HEK293 (cell line): ENCODE results near the gene IL12B.
A peak's percentile ranks its signal among the peaks of the same experiment; 100 is the strongest.

ENCODE experiments used
- CTCF ChIA-PET: fragments of 350-600 bp; formaldehyde crosslinking; extraction: SDS; loops from one replicate; lab custom pipeline; 2021; ENCODE audit warnings: antibody characterized with exemption; lab: Yijun Ruan, JAX
- POLR2A ChIA-PET: fragments of 300-600 bp; formaldehyde crosslinking; extraction: SDS; loops from one replicate; lab custom pipeline; 2020; ENCODE audit warnings: antibody characterized with exemption, inconsistent platforms; lab: Yijun Ruan, JAX
- H3K27ac ChIP-seq: fragments of 200-500 bp; sonication (Bioruptor generic); 2 replicates; pipeline ENCODE4 v1.5.1; 2014; ENCODE audit warnings: low read depth, low read length, control low read depth, inconsistent platforms; ENCODE audit errors: extremely low read depth
- H3K36me3 ChIP-seq, 2 experiments: fragments of 200-500 bp in 1 of 2; sonication (Bioruptor generic) in 1 of 2; 1 replicate in 1 of 2; 2 replicates in 1 of 2; pipeline ENCODE4 v1.5.1; 2014 to 2017; ENCODE audit warnings: inconsistent platforms in 2 of 2, low read length in 2 of 2; ENCODE audit not compliant: control insufficient read depth in 2 of 2, insufficient read depth in 1 of 2
- H3K4me1 ChIP-seq: fragments of 200-500 bp; sonication (Bioruptor generic); 2 replicates; pipeline ENCODE4 v1.5.1; 2014; ENCODE audit warnings: mild to moderate bottlenecking, low read length, inconsistent platforms; ENCODE audit not compliant: control insufficient read depth, insufficient read depth
- H3K4me3 ChIP-seq: 2 replicates; pipeline ENCODE4 v1.5.1; 2011; ENCODE audit warnings: low read depth, mild to moderate bottlenecking, control low read depth, low read length, moderate library complexity
- H3K9me3 ChIP-seq: fragments of 200-500 bp; sonication (Bioruptor generic); 2 replicates; pipeline ENCODE4 v1.5.1; 2014; ENCODE audit warnings: low read depth, low read length, inconsistent platforms; ENCODE audit not compliant: control insufficient read depth, insufficient read depth
- GFI1B ChIP-seq: fragments of 450-650 bp; formaldehyde crosslinking; IDR thresholded peaks from 2 replicates; pipeline ENCODE4 v1.5.1; 2016; ENCODE audit warnings: missing biosample characterization, missing genetic modification characterization
- GLIS2 ChIP-seq: fragments of 450-650 bp; formaldehyde crosslinking; IDR thresholded peaks from 2 replicates; pipeline ENCODE4 v1.5.1; 2016; ENCODE audit warnings: missing biosample characterization, missing genetic modification characterization
- HOXC10 ChIP-seq: sonication (generic); formaldehyde crosslinking; IDR thresholded peaks from 2 replicates; pipeline ENCODE4 v1.8.1; 2023; ENCODE audit warnings: mild to moderate bottlenecking, missing genetic modification reagents
- KLF8 ChIP-seq: fragments of 450-650 bp; formaldehyde crosslinking; IDR thresholded peaks from 2 replicates; pipeline ENCODE4 v1.5.1; 2016; ENCODE audit warnings: missing biosample characterization, missing genetic modification characterization
- PRDM2 ChIP-seq: fragments of 450-650 bp; formaldehyde crosslinking; IDR thresholded peaks from 2 replicates; pipeline ENCODE4 v1.5.1; 2016; ENCODE audit warnings: missing biosample characterization, missing genetic modification characterization, borderline replicate concordance
- SCRT1 ChIP-seq: fragments of 450-650 bp; formaldehyde crosslinking; IDR thresholded peaks from 2 replicates; pipeline ENCODE4 v1.5.1; 2016; ENCODE audit warnings: missing biosample characterization, missing genetic modification characterization, borderline replicate concordance
- SETDB1 ChIP-seq: IDR thresholded peaks from one replicate; pipeline ENCODE4 v1.6.1; 2017; ENCODE audit warnings: mild to moderate bottlenecking, low read length, moderate library complexity, mixed read lengths; ENCODE audit not compliant: insufficient read length
- SP3 ChIP-seq: fragments of 450-650 bp; formaldehyde crosslinking; IDR thresholded peaks from 2 replicates; pipeline ENCODE4 v1.5.1; 2016; ENCODE audit warnings: missing biosample characterization, missing genetic modification characterization
- WT1 ChIP-seq: fragments of 450-650 bp; formaldehyde crosslinking; IDR thresholded peaks from 2 replicates; pipeline ENCODE4 v1.5.1; 2016; ENCODE audit warnings: missing biosample characterization, missing genetic modification characterization
- ZBTB1 ChIP-seq: fragments of 450-650 bp; formaldehyde crosslinking; IDR thresholded peaks from 2 replicates; pipeline ENCODE4 v1.5.1; 2016; ENCODE audit warnings: missing biosample characterization, missing genetic modification characterization
- ZBTB20 ChIP-seq: fragments of 450-650 bp; formaldehyde crosslinking; IDR thresholded peaks from 2 replicates; pipeline ENCODE4 v1.5.1; 2016; ENCODE audit warnings: missing biosample characterization, missing genetic modification characterization
- ZBTB21 ChIP-seq: fragments of 450-650 bp; formaldehyde crosslinking; IDR thresholded peaks from 2 replicates; pipeline ENCODE4 v1.5.1; 2017; ENCODE audit warnings: missing biosample characterization, missing genetic modification characterization
- ZFP69B ChIP-seq: fragments of 450-650 bp; formaldehyde crosslinking; IDR thresholded peaks from 2 replicates; pipeline ENCODE4 v1.5.1; 2016; ENCODE audit warnings: missing biosample characterization, missing genetic modification characterization
- ZNF155 ChIP-seq: fragments of 450-650 bp; formaldehyde crosslinking; IDR thresholded peaks from 2 replicates; pipeline ENCODE4 v1.5.1; 2016; ENCODE audit warnings: missing biosample characterization, missing genetic modification characterization
- ZNF169 ChIP-seq: fragments of 450-650 bp; formaldehyde crosslinking; IDR thresholded peaks from 2 replicates; pipeline ENCODE4 v1.5.1; 2016; ENCODE audit warnings: missing biosample characterization, missing genetic modification characterization
- ZNF311 ChIP-seq: fragments of 450-650 bp; formaldehyde crosslinking; IDR thresholded peaks from 2 replicates; pipeline ENCODE4 v1.5.1; 2017; ENCODE audit warnings: missing biosample characterization, missing genetic modification characterization, borderline replicate concordance
- ZNF366 ChIP-seq: fragments of 450-650 bp; formaldehyde crosslinking; conservative IDR thresholded peaks from 2 replicates; pipeline ENCODE4 v1.5.1; 2016; ENCODE audit warnings: missing biosample characterization, missing genetic modification characterization
- ZNF488 ChIP-seq: fragments of 450-650 bp; formaldehyde crosslinking; IDR thresholded peaks from 2 replicates; pipeline ENCODE4 v1.5.1; 2016; ENCODE audit warnings: missing biosample characterization, missing genetic modification characterization
- ZNF510 ChIP-seq: fragments of 450-650 bp; formaldehyde crosslinking; IDR thresholded peaks from 2 replicates; pipeline ENCODE4 v1.5.1; 2018; ENCODE audit warnings: mild to moderate bottlenecking, missing genetic modification characterization, missing biosample characterization; ENCODE audit not compliant: insufficient replicate concordance
- ZNF548 ChIP-seq: fragments of 450-650 bp; formaldehyde crosslinking; IDR thresholded peaks from 2 replicates; pipeline ENCODE4 v1.5.1; 2016; ENCODE audit warnings: missing biosample characterization, missing genetic modification characterization
- ZNF555 ChIP-seq: fragments of 450-650 bp; formaldehyde crosslinking; conservative IDR thresholded peaks from 2 replicates; pipeline ENCODE4 v1.5.1; 2017; ENCODE audit warnings: missing biosample characterization, mild to moderate bottlenecking, missing genetic modification characterization, inconsistent platforms
- ZNF626 ChIP-seq: fragments of 450-650 bp; sonication (Bioruptor Pico); formaldehyde crosslinking; IDR thresholded peaks from 2 replicates; pipeline ENCODE4 v1.5.1; 2018; ENCODE audit warnings: missing biosample characterization, missing genetic modification characterization, inconsistent platforms
- ZNF660 ChIP-seq: fragments of 450-650 bp; IDR thresholded peaks from 2 replicates; pipeline ENCODE4 v1.5.1; 2018; ENCODE audit warnings: missing biosample characterization, mild to moderate bottlenecking, missing genetic modification characterization
- ZNF692 ChIP-seq: fragments of 450-650 bp; formaldehyde crosslinking; IDR thresholded peaks from 2 replicates; pipeline ENCODE4 v1.5.1; 2016; ENCODE audit warnings: missing biosample characterization, missing genetic modification characterization
- ZNF777 ChIP-seq: fragments of 450-650 bp; formaldehyde crosslinking; IDR thresholded peaks from 2 replicates; pipeline ENCODE4 v1.5.1; 2017; ENCODE audit warnings: missing biosample characterization, missing genetic modification characterization, borderline replicate concordance
- ZSCAN30 ChIP-seq: fragments of 450-650 bp; IDR thresholded peaks from 2 replicates; pipeline ENCODE4 v1.5.1; 2018; ENCODE audit warnings: missing biosample characterization, mild to moderate bottlenecking, missing genetic modification characterization, moderate library complexity
- TF ChIP-seq, protein P1 (sequence below): fragments of 450-650 bp; formaldehyde crosslinking; IDR thresholded peaks from 2 replicates; pipeline ENCODE4 v1.5.1; 2016; ENCODE audit warnings: missing biosample characterization, missing genetic modification characterization

IL12B gene

DNA sequence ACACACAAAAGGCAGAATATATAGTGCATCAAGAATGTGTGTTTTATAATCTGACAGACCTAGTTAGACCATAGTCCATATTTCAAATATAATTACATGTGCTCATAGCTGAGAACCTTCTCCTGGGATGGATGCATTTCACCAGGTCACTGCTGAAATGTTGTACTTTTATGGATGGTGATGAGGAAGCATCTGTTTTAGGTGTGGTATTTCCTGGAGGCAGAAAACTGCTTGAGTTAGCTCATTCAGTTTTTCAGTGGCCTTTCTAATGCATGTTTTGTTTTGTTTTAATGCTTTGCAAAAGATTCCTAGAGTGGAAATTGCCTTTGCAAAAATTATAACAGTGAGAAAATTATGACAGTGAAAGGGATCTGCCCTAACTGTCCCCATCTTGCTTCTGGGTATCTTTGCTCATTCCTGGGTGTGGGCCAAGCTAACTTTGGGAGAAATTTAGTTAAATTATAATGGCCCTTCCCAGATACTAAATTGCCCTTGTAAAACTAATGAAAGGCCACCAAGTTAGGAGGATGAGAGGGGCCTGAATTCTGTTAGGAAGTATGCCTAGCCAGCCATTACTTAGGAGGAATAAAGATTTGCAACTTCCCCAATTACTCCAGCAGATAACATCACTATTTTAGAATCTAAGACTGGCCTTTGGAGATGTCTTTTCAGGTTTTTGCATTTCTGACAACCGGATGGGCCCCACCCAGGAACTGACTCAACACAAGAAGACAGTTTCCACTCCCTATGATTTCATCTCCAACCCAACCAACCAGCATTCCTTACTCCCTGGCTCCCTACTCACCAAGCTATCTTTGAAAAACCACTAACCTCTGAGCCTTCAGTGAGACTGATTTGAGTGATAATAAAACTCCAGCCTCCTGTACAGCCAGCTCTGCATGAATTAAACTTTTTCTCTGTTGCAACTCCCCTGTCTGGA, 7.0 kb upstream of the IL12B start:
- Histone ChIP-seq H3K27ac (no peak overlapping the region), H3K36me3 (no peaks in the 10 kb centered on the region), H3K4me1 (peaks cover 4% of the 10 kb centered on the region), H3K4me3 (no peak overlapping the region), H3K9me3 (no peaks in the 10 kb centered on the region)
- CTCF ChIA-PET = interaction anchor here (0.7 to 1.2 kb wide), 2 partner anchors 114 to 179 kb away, joined by 3 read pairs; no protein-coding TSS in a partner anchor
- POLR2A ChIA-PET = no interaction called here
- no peak for TF ChIP-seq ZNF777 (tag by site-specific recombination)
- TF ChIP-seq PRDM2 = no peak
- no peak for TF ChIP-seq GFI1B (tag by site-specific recombination)
- no peak for TF ChIP-seq WT1 (tag by site-specific recombination)
- TF ChIP-seq HOXC10 (CRISPR knock-in tag) = no peak
- no peak for TF ChIP-seq ZNF155 (tag by site-specific recombination)
- TF ChIP-seq ZFP69B (tag by site-specific recombination) = peak; percentile 82
- TF ChIP-seq ZSCAN30 (tag by site-specific recombination) = no peak
- TF ChIP-seq, protein P1, sequence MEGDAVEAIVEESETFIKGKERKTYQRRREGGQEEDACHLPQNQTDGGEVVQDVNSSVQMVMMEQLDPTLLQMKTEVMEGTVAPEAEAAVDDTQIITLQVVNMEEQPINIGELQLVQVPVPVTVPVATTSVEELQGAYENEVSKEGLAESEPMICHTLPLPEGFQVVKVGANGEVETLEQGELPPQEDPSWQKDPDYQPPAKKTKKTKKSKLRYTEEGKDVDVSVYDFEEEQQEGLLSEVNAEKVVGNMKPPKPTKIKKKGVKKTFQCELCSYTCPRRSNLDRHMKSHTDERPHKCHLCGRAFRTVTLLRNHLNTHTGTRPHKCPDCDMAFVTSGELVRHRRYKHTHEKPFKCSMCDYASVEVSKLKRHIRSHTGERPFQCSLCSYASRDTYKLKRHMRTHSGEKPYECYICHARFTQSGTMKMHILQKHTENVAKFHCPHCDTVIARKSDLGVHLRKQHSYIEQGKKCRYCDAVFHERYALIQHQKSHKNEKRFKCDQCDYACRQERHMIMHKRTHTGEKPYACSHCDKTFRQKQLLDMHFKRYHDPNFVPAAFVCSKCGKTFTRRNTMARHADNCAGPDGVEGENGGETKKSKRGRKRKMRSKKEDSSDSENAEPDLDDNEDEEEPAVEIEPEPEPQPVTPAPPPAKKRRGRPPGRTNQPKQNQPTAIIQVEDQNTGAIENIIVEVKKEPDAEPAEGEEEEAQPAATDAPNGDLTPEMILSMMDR (tag by site-specific recombination) = no peak
- TF ChIP-seq SETDB1 = peak; percentile 26
- no peak for TF ChIP-seq ZNF660 (tag by site-specific recombination)
- TF ChIP-seq ZNF626 = no peak
- no peak for TF ChIP-seq ZNF510 (tag by site-specific recombination)
- no peak for TF ChIP-seq ZNF548 (tag by site-specific recombination)
- peak; percentile 93 for TF ChIP-seq ZNF692 (tag by site-specific recombination)
- no peak for TF ChIP-seq GLIS2
- no peak for TF ChIP-seq ZNF488 (tag by site-specific recombination)
- TF ChIP-seq ZNF555 (tag by site-specific recombination) = no peak
- no peak for TF ChIP-seq ZNF311 (tag by site-specific recombination)
- no peak for TF ChIP-seq KLF8
- TF ChIP-seq ZBTB1 (tag by site-specific recombination) = no peak
- 0 out of 2 replicates have a peak, but pooled peaks have one; percentile 8 for TF ChIP-seq ZBTB20 (tag by site-specific recombination)
- 0 out of 2 replicates have a peak, but pooled peaks have one; percentile 36 for TF ChIP-seq ZBTB21
- TF ChIP-seq ZNF366 (tag by site-specific recombination) = no peak
- no peak for TF ChIP-seq SP3 (tag by site-specific recombination)
- no peak for TF ChIP-seq ZNF169 (tag by site-specific recombination)
- TF ChIP-seq SCRT1 (tag by site-specific recombination) = no peak
